HG03280 (cell line): ENCODE measurements around the gene PRR29.
A peak's percentile ranks its signal among the peaks of the same experiment; 100 is the strongest.

Experiments
- ATAC-seq: cut with Tn5 transposase; IDR thresholded peaks from one replicate; pipeline ENCODE4 v1.9.1; 2021; ENCODE audit warnings: mild to moderate bottlenecking, moderate library complexity; ENCODE audit not compliant: unreplicated experiment

Gene PRR29

DNA sequence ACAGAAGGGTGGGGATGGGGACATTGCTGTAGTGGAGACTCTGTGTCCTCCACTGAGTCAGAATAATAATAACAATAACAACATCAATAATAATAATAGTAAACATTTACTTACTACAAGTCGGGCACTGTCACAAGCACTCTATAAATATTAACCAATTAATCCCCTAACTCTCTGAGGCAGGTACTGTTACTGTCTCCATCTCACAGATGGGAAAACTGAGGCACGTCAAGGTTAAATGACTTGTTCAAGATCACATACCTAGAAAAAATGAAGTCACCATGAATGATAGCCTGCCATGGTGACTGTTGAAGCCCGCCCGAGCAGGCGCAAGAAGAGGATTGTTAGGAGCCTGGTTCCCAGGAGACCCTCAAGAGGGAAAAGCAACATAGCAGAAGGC lies 10.2 kb downstream of the PRR29 start:
- ATAC-seq: no peak

DNA sequence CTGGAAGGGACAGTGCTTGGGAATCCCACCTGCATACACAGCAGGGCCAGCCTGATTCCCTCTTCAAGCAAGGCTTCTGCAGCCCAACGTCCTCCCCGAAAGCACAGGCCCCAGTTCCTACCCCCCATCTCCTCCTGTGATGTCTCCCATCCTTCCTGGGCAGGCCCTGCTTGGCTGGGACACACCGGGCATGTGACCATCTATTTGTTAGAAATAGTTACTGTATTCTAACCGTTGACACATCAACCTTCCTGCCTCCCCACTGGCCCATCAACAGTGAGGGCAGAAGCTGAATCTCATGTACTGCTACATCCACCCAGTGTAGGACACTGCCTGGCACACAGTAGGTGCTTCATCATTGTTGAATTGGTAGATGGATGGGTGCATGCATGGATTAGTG lies 10.7 kb downstream of the PRR29 start:
- no peak for ATAC-seq

DNA sequence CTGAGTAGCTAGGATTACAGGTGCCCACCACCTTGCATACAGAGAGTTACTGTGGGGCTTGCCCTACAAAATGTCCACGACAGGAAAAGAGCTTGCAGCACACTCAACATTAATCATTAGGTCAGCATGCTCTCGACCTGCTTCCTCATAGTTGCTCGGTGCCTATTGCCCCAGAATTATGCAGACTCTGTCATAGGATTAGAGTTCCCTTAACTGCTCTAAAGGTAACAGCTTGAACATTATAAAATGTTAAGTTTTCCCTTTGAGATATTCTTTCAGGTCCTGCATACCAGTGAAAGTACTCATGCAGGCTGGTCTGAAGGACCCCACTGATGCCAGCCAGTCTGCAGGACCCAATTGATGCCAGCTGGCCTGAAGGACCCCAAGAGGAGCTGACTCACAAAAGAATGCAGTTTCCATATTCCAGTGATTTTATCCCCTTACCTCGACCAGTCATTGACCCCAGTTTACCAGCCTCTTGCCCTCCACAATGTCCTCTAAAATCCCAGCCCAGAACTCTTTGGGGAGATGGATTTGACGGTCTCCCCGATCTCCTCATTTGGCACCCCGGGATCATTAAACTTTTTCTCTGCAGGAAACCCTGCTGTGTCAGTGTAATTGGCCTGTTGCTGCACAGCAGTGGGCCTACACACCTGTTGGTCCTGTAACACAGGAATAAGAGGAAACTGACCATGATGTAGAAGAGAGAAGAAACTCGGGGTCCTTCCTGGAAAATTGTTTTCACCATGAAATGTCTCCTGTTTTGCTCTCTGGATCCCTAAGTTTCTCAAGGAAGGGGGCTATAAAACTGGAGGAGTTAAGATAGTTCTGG lies 11.6 kb downstream of the PRR29 start:
- no peak for ATAC-seq

DNA sequence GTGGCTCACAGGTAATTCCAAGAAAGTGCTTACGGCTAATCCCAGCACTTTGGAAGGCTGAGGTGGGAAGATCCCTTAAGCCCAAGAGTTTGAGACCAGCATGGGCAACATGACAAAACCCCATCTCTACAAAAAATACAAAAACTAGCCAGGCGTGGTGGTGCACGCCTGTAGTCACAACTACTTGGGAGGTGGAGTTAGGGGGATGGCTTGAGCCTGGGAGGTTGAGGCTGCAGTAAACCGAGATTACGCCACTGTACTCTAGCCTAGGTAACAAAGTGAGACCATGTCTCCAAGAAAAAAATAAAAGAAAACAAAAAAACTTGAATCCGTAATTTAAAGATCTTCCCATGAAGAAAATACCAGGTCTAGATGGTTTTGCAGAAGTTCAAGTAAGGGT lies 17.3 kb downstream of the PRR29 start:
- ATAC-seq: no peak

DNA sequence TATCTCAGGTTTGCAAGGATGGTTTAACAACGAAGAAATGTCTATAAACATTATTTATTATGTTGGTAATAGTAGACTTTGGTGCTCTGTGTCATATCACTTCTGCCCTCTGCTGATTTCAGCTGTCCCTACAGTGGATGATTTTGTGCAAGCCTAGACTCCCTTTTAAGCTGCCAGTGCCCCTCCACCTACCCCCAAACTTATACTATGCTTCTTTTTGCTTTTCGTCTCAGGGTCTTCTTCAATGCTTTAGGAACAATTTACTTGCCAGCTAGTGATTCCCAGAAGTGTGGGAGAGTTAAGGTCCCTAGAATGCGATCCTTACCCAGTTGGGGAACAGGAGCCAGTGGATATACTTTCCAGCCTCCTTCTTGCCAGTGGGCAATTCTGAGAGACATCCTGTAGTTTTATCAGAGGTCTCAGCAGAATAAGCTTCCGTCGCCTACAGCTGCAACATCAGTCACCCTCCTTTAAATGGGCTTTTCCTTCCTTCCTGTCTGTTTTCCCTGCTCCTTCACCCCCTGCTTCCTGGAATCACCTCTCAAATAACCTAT lies 18.2 kb downstream of the PRR29 start:
- no peak for ATAC-seq

DNA sequence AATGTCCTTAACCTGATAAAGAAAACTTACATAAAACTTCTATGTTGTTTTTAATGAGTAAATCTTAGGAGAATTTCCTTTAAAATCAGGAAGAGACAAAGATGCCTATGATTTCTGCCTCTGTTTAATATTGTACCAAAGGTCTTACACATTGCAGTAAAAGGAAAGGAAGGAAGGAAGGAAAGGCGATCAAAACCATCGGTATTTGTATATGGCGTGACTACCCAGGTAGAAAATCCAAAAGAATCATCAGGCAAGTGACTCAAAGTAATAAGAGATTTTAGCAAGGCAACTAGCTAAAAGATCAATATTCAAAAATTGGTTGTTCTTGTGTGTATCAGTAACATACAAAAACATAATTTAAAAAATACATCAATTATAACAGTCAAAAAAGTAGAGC lies 18.8 kb downstream of the PRR29 start:
- no peak for ATAC-seq

DNA sequence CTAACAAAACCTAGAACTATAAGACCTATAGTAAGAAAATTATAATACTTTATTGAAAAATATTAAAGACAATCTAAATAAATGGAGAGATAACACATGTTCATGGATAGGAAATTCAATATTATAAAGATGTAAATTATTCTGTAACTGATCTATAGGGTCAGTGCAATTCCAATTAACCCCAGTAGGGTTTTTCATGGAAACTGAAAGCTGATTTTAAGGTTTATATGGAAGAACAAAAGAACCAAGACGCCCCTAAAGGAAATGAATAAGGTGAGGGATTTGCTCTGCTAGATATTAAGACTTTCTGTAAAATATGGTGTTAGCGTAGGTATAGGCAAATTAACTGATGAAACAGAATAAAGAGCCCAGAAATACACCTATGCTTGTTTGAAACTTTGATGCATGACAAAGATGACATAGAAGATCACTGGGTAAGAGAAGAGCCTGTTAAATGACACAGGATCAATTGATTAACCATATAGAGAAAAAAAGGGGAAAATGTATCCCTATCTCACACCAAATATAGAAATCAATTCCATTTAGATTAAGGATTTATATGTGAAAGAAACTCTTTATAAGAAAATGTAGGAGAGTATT lies 19.3 kb downstream of the PRR29 start:
- ATAC-seq: no peak

DNA sequence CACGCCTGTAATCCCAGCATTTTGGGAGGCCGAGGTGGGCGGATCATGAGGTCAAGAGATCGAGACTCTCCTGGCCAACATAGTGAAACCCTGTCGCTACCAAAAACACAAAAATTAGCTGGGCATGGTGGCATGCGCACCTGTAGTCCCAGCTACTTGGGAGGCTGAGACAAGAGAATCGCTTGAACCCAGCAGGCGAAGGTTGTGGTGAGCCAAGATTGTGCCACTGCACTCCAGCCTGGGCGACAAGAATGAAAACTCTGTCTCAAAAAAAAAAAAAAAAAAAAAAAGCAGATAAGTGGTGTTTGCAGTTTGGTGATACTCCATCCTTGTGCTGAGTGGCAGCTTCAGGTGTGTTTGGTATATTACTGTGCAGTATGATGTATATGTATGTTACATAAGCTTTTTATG lies 21.4 kb downstream of the PRR29 start:
- peak; percentile 7 for ATAC-seq

DNA sequence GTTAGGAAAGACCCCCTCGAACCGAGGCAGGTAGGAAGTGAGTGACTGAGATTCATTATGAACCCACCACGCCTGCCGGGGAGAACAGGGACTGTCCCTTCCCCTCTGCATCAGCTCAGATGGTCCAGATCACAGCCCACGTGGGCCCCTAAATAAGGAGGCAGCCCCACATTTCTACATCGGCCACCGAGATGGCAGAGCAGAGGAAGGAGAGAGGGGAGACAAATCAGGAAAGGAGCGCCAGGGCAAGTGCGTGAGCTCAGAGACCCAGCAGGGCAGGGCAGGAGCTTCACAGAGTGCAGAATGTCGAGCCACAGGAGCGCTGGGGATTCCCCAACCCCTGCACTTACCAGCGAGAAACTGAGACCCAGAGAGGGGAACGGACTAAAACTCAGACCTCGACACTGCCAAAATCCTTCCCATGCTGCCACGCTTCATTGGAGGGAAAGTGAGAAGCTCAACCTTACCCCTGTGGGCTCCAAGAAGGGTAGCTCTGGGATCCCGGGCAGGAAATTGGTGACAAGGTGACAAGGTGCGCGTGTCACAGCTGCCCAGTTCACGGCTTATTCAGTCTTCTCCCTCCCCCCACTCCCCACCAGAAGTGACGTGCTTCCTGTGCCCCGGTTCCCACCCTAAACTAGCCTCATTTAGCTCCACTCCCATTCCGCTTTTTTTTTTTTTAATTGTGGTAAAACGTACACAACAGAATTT lies 22.1 kb downstream of the PRR29 start, which contains the start of gene ICAM2:
Gene ICAM2, minus strand, starts transcription at position 578 of the 711 bp plus-strand sequence. CDS start 13,942 bp downstream, outside the sequence.
- peak; percentile 60 for ATAC-seq

DNA sequence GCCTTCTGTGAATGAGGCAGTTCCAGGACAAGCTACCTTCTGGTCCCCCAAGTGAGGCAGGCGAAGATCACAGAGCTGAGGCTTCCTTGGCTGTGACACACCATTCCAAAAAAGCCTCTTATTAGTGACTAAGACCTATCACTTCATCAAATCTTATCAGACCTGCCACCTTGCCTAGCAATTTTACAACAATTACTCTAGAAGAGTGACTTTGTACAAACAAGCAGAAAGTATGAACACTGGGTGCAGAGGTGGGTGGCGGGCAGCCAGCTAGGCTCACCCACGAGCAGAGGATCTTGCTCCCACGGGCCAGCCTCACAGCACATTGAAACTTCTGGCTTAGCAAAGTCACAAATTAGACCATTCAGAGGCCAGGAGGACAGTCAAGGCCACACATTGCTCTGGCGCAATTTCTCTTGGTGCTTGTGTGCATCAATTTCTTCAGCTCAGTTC lies 24.5 kb downstream of the PRR29 start:
- ATAC-seq: no peak

DNA sequence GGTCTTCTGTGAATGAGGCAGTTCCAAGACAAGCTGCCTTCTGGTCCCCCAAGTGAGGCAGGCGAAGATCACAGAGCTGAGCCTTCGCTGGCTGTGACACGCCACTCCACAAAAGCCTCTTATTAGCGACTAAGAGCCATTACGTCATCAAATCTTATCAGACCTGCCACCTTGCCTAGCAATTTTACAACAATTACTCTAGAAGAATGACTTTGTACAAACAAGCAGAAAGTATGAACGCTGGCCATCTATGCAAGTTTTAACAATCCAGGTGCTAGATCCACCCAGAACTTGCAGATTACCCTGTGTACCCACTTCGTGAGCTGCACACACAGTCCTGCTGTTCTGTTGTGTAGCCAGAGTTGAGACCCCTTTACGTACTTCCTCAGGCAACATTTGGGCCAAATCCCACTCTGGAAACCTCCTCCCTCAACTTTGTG lies 26.1 kb downstream of the PRR29 start:
- ATAC-seq: no peak

DNA sequence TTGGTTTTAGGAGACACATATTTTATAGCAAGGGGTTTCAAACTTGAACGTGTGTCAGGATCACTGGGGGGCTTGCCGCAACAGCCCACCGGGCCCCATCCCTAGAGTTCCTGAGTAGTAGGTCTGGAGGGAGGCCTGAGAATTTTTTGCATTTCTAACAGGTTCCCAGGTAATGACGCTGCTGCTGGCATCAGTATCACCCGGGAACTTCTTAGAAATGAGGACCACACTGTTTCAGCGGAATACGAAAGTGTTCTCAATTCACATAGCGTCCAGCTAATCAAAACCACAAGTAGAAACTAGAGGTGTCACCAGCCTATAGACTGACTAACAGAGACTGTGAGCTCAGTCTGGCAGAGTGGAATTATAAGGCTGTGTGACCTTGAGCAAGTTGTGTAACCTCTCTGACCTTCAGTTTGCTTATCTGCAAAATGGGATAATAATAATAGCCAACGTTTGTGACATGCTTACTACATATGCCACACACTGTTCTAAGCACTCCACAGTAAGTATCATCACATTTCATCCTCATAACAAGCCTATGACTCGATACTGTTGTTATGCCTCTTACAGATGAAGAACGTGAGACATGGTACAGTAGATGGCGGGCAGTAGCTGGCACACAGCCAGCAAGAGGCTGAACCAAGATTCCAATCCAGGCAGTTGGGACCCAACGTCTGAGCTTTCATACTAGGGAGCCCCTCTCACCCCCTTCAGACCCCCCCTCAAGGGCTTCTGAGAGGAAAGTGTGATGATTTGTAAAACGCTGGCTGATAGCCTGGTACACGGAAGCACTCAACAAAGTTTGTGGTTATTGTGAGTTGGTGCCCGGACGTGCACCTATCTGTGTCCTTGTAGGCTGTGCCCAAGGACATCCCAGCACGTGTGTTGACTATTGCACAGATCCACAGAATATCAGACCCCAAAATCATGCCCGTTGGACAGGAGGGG lies 26.9 kb downstream of the PRR29 start:
- ATAC-seq: peak; percentile 7

DNA sequence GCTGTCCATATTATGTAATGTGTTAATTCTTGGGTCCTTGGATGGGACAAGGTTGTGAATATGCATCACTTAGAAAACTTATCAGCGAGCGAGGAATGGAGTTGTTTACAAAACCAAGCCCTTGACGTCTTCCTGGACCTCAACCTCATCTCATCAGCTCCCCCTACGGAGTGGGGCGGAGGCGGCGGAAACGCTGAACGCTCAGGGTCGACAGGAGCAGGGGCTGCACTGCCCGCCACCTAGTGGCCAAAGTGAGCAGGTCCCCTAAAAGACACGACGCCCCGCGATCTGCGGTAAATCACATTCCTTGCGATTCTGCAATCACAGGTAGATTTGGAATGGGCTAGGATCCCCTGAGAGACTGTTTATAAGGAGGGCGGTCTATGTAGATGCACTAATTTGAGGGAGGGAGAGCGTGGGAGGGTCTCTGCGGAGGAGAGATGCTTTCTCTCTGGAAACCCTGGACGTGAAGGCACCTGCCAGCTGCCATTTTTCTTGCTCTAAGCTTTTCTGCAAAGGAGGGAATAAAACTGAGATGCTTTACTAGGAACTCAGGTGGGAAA lies 27.7 kb downstream of the PRR29 start:
- ATAC-seq: peak; percentile 71

DNA sequence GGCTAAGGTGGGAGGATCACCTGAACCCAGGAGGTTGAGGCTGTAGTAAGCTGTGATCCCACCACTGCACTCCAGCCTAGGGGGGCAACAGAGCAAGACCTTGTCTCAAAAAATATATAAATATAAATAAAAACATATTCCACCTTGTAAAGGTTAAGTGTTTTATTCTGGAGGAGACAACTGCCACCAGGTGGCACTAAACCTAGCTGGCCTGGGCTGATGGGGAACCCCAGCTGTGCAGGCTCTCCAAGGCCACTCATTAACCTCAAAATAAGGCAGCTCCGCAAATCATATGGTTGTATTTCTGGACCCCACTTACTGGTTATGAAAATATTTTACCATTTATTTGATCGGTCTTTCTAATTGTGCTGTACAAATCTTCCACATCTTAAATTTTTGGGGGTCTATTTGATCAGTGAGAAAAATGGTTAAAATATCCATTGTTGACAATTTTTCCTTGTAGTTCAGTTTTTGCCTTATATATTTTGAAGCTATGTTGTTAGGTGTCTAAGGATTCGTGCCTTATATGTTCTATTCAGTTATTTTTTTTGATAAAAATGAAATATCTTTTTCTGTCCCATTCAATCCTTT lies 30.8 kb downstream of the PRR29 start:
- ATAC-seq: peak; percentile 44

DNA sequence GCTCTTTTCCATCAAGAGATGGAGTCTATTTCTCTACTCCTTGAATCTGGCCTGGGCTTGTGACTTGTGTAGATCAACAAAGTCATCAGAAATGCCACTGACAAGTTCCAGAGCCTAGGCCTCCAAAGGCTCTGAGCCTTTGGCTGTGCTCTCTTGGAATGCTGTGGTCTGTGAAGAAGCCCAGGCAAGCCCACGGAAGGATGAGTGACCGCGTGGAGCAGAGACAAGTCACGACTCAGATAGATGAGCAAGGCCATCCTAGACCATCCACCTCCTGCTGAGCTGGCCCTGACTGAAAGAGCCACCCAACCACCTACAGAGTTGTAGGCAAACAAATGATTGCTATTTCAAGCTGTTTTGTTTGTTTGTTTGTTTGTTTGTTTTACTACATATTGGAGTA lies 33.9 kb downstream of the PRR29 start:
- no peak for ATAC-seq

DNA sequence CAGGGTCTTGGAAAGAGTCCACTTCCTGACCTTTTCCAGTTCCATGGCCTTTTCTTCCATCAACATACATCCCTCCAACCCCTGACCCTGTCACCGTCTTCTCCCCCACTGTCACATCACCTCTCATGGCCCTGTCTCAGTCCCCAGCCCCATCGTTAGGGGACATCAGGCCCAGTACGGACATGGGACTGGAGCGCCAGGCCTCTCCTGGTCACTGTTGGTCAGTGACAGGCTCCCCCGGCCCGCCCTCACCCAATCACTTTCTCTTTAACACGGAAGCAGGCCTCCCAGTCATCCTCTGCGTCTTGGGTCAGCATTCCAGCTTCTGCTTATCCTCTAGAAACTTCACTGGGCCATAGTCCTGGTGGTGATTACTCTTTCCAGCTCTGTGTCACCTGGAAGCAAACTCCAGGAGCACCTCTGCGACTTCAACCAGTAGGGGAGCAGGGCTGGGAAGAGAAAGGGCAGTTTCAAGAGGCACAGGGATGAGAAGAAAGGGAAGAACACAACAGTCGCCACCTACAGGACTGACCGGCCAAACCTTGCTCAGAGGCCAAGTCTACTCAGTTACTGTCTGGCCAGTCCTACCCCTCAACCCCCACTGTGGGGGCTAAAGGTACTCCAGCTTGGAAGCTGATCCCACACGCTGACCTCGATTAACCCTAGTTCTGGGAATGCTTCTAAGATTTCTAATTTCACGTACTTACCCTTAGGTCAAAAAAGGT lies 38.2 kb downstream of the PRR29 start:
- ATAC-seq: no peak

DNA sequence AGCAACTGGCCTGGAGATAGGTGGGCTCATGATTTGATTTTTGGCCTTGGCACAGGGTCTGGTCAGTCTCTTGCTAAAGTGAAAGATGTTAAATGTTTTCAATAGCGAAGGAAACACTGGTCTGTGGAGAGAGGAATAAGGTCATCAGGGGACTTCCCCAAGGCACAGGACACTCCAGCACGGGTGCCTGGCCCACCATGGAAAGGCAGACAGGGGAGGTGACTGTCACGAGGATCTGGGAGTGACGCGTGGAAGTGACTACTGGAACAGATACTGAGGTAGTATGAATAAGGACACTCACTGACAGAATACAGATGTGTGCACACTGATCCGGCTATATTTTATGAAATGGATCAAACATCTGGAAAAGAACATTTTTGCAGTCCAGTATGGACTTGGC lies 39.0 kb downstream of the PRR29 start:
- ATAC-seq: no peak

DNA sequence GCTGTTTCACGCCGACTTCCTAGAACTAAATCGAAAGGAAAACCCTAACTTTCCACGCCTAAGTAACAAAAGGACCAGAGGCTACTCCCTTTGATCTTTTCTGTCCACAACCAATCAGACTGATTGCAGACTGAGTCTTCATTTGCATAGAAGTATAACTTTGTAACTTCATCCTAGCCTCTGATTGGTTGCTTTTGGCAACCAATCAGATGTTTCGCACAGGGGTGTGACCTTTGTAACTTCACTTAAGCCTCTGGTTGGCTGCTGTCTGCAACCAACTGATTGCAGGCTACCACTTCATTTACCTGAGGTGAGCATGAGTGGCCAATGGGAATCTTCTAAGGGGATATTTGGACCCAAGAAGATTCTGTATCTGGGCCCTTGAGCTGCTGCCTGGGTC lies 39.7 kb downstream of the PRR29 start:
- no peak for ATAC-seq
